B cell (primary cell): Measurements from ENCODE around the gene SNTG2.

Source experiments
- CTCF ChIP-seq: fragments of 200-600 bp; IDR thresholded peaks from one replicate; pipeline ENCODE4 v1.8.0; 2022; ENCODE audit warnings: antibody characterized with exemption, mild to moderate bottlenecking
- EZH2 ChIP-seq: IDR thresholded peaks from 2 replicates; pipeline ENCODE4 v1.6.1; 2012; ENCODE audit warnings: borderline replicate concordance, low read depth, mild to moderate bottlenecking, moderate library complexity, low read length; ENCODE audit not compliant: insufficient read depth, poor library complexity, severe bottlenecking

GRCh38 chr2:1047485-1047884, 96.8 kb downstream of the SNTG2 start:
- TF ChIP-seq CTCF = peak; percentile 30
- TF ChIP-seq EZH2 = no peak
